WERI-Rb-1 (cell line): ENCODE data around the gene TMEM95.

Source experiments
- DNase-seq: peaks from one replicate; pipeline ENCODE4 v3.0.0-alpha.2; 2020
- H3K27ac ChIP-seq: fragments of 250-450 bp; sonication (Bioruptor Pico); 2 replicates; pipeline ENCODE4 v1.5.1; 2020; ENCODE audit warnings: mild to moderate bottlenecking, moderate library complexity
- H3K27me3 ChIP-seq: fragments of 250-450 bp; sonication (Bioruptor Pico); 2 replicates; pipeline ENCODE4 v1.5.1; 2021; ENCODE audit warnings: mild to moderate bottlenecking, low read depth, moderate library complexity; ENCODE audit not compliant: insufficient read depth, severe bottlenecking
- H3K36me3 ChIP-seq: fragments of 250-450 bp; sonication (Bioruptor Pico); 2 replicates; pipeline ENCODE4 v1.5.1; 2020; ENCODE audit warnings: mild to moderate bottlenecking, moderate library complexity
- H3K4me3 ChIP-seq: 2 replicates; pipeline ENCODE4 v1.5.1; 2011; ENCODE audit warnings: low read depth, mild to moderate bottlenecking, control low read depth, low read length
- H3K9me3 ChIP-seq: fragments of 250-450 bp; sonication (Bioruptor Pico); 2 replicates; pipeline ENCODE4 v1.5.1; 2021; ENCODE audit warnings: mild to moderate bottlenecking, moderate library complexity; ENCODE audit not compliant: severe bottlenecking
- CTCF ChIP-seq: IDR thresholded peaks from 2 replicates; pipeline ENCODE4 v1.5.1; 2011; ENCODE audit warnings: low read depth, mild to moderate bottlenecking, control low read depth, inconsistent platforms, low read length

Gene TMEM95, protein sequence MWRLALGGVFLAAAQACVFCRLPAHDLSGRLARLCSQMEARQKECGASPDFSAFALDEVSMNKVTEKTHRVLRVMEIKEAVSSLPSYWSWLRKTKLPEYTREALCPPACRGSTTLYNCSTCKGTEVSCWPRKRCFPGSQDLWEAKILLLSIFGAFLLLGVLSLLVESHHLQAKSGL

DNA sequence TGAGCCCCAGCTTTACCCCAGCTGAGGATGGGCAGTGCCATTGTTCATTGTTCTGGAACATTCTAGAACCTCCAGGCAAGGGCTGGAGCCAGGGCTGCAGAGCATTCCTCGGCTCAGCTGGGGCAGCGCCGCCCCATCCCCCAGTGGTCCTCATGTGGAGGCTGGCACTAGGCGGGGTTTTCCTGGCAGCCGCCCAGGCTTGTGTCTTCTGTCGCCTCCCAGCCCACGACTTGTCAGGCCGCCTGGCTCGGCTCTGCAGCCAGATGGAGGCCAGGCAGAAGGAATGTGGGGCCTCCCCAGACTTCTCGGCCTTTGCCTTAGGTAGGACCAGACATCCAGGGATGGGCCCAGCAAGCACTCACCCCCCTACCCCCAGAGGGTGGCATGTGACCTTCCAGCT is at the start of gene TMEM95:
Gene TMEM95, plus strand, starts transcription at position 104 of the 400 bp plus-strand sequence. Its CDS starts 49 bp downstream, at position 153.
- H3K4me3 ChIP-seq = no peak within 1 kb of the TSS
- no peak for DNase-seq
- no peak for TF ChIP-seq CTCF
- no peaks in the 10 kb centered on the region for H3K36me3 ChIP-seq
- H3K27me3 ChIP-seq = no peaks in the 10 kb centered on the region
- H3K27ac ChIP-seq = no peak within 1 kb of the TSS
- H3K9me3 ChIP-seq = no peaks in the 10 kb centered on the region

GRCh38 chr17:7306911-7307685 is 47.9 kb upstream of the TMEM95 start, which contains the start of gene EIF5A:
TSS of gene EIF5A (plus strand) at chr17:7307628. CDS start at chr17:7309636, 2,008 bp downstream.
- DNase-seq = peak; percentile 100

DNA sequence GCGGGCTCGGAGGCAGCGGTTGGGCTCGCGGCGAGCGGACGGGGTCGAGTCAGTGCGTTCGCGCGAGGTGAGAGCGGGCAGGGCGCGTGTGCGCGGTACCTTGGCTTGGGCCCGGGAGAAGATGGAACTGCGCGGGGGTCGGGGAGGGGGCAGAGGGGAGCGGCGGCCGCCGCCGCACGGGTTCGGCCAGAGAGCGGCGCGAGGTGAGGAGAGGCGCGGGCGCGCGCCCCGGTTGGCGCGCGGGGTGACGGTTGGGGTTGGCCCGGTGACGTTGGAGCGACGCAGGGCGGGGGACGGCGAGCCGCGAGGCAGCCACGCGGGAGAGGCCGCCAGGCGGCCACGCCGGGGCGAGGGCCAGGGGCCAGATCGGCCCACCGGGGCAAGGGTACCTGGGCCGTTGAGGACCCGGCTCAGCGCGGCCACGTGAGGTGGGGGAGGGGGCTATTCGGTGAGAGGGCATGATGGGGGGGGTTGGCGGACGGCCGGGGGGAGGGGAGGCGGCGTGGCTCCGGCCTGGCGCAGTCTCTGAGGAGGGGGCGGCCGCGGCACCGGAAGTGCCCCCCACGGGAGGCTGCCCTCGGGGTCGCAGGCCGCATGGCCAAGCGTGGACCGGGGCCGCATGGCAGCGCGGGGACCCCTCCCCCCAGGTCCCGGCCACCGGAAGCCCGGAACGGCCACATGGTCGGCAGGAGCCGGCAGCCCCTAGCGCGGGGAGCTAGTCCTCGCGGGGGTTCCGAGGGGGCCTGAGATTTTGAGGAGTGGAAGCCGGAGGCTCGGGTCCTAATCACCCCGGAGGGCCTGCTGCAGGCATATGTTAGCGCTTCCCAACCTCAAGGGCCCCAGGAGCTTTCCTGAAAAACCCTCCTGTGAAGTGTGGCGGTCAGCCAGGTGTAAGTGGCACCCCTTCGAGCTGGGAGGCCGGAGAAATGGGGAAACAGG is 47.0 kb upstream of the TMEM95 start:
- H3K4me3 ChIP-seq = peak overlapping the region; percentile 57
- peak overlapping the region; percentile 96 for H3K27ac ChIP-seq
- TF ChIP-seq CTCF = no peak
- DNase-seq = peak; percentile 30
- peaks cover 3% of the 10 kb centered on the region for H3K9me3 ChIP-seq
- no peaks in the 10 kb centered on the region for H3K27me3 ChIP-seq
- H3K36me3 ChIP-seq = peaks cover 42% of the 10 kb centered on the region

More at GRCh38 chr17:7306911-7307685, 47.9 kb upstream of the TMEM95 start, which contains the start of gene EIF5A:
- Histone ChIP-seq H3K27me3 (no peaks in the 10 kb centered on the region), H3K4me3 (peak within 1 kb of the TSS; percentile 60), H3K27ac (peak within 1 kb of the TSS; percentile 96), H3K9me3 (peaks cover 3% of the 10 kb centered on the region), H3K36me3 (peaks cover 33% of the 10 kb centered on the region)
- TF ChIP-seq CTCF = no peak

GRCh38 chr17:7308625-7309433 is 46.1 kb upstream of the TMEM95 start:
- Histone ChIP-seq H3K27me3 (no peaks in the 10 kb centered on the region), H3K4me3 (peak overlapping the region; percentile 57), H3K36me3 (peaks cover 50% of the 10 kb centered on the region), H3K27ac (peak overlapping the region; percentile 96), H3K9me3 (peaks cover 2% of the 10 kb centered on the region)
- no peak for TF ChIP-seq CTCF
- peak; percentile 82 for DNase-seq

GRCh38 chr17:7309628-7310027 is 45.3 kb upstream of the TMEM95 start:
- no peak for TF ChIP-seq CTCF
- Histone ChIP-seq H3K9me3 (no peaks in the 10 kb centered on the region), H3K27me3 (no peaks in the 10 kb centered on the region), H3K36me3 (peaks cover 57% of the 10 kb centered on the region), H3K4me3 (no peak overlapping the region), H3K27ac (no peak overlapping the region)
- no peak for DNase-seq
